Esophagus squamous epithelium (tissue), 5 donors: ENCODE results near the gene EED. TPM values are rescaled to one million over a fixed set of nuclear protein-coding genes. Genes with fewer than 3 reads are reported as not detected.

Experiments
- DNase-seq: peaks from one replicate; lab custom pipeline; 2025; lab: John Stamatoyannopoulos, UW
- H3K27ac ChIP-seq, 4 donors: fragments of 200-600 bp; sonication (generic); one replicate each; pipeline ENCODE4 v1.5.1; 2016 to 2019; ENCODE audit warnings: mild to moderate bottlenecking in 1 of 4
- H3K27me3 ChIP-seq, 4 donors: fragments of 200-600 bp; sonication (generic); 1 replicate in 3 of 4; 2 replicates in 1 of 4; pipeline versions ENCODE4 v1.5.1 to v1.6.0; 2017 to 2021; ENCODE audit warnings: antibody characterized with exemption in 1 of 4
- H3K36me3 ChIP-seq, 3 donors: fragments of 200-600 bp; sonication (generic); one replicate each; pipeline ENCODE4 v1.5.1; 2016 to 2019
- H3K4me1 ChIP-seq, 3 donors: fragments of 200-600 bp; sonication (generic); one replicate each; pipeline ENCODE4 v1.5.1; 2017 to 2019
- H3K4me3 ChIP-seq, 4 donors: fragments of 200-600 bp; sonication (generic); 1 replicate in 3 of 4; 2 replicates in 1 of 4; pipeline ENCODE4 v1.5.1; 2016 to 2019; ENCODE audit warnings: mild to moderate bottlenecking in 2 of 4, moderate library complexity in 1 of 4
- H3K9me3 ChIP-seq, 3 donors: fragments of 200-600 bp; sonication (generic); one replicate each; pipeline ENCODE4 v1.5.1; 2016 to 2019
- CTCF ChIP-seq, 6 experiments: fragments of 450-650 bp in 4 of 6; fragments of 200-600 bp in 2 of 6; sonication (generic) in 2 of 6; IDR thresholded peaks; one replicate each; pipeline ENCODE4 v1.5.1; 2016 to 2019; ENCODE audit warnings: antibody characterized with exemption in 6 of 6, mild to moderate bottlenecking in 4 of 6, moderate library complexity in 4 of 6
- POLR2A ChIP-seq, 4 donors: fragments of 450-650 bp; IDR thresholded peaks; one replicate each; pipeline ENCODE4 v1.6.1; 2017; ENCODE audit warnings: antibody characterized with exemption in 4 of 4, mild to moderate bottlenecking in 4 of 4, moderate library complexity in 3 of 4
- WGBS, 2 donors: methylation state at CpG; one replicate each; pipeline ENCODE4 v1.1.5; 2018; 5-methylcytosine and 5-hydroxymethylcytosine counted together
- intact Hi-C: fragments of 100-400 bp; cut with DNase I; formaldehyde crosslinking; loops from one replicate; pipeline ENCODE4 v1.15.0; 2022
- total RNA-seq, 4 donors: library from RNA; depleted of rRNA; stranded (reverse); fragments of >200 nt; gene quantifications; one replicate each; pipeline ENCODE4 v1.1.0, GENCODE V29; 2016
- donor health status: DM: yes; HTN: yes; CAD: no.

The EED gene
- total RNA-seq, 4 donors from 2014 or later = 14.4 to 26.3 (median 18.5) TPM

- no peak overlapping the region for H3K4me3 ChIP-seq
- H3K4me1 ChIP-seq = peaks cover 0 to 32% (median 6%) of the 10 kb centered on the region in 3 donors
- H3K9me3 ChIP-seq = no peaks in the 10 kb centered on the region
- intact Hi-C loops = no loop called here
- no peaks in the 10 kb centered on the region for H3K27me3 ChIP-seq
- no peak overlapping the region for H3K27ac ChIP-seq
- no peak for TF ChIP-seq POLR2A (IDR thresholded peaks at IDR 0.05)
- no peak for TF ChIP-seq CTCF (IDR thresholded peaks at IDR 0.05)
- DNase-seq = no peak
- H3K36me3 ChIP-seq = no peaks in the 10 kb centered on the region
Observed at GRCh38 chr11:86197448-86197847, 47.1 kb upstream of the EED start.

- TF ChIP-seq POLR2A (IDR thresholded peaks at IDR 0.05) = no peak
- Histone ChIP-seq H3K4me3 (no peak overlapping the region), H3K27ac (no peak overlapping the region), H3K4me1 (peaks cover 0 to 31% (median 3%) of the 10 kb centered on the region in 3 donors), H3K27me3 (no peaks in the 10 kb centered on the region), H3K9me3 (no peaks in the 10 kb centered on the region), H3K36me3 (no peaks in the 10 kb centered on the region)
- intact Hi-C loops = no loop called here
- DNase-seq = no peak
Observed at GRCh38 chr11:86198139-86198538, 46.4 kb upstream of the EED start.

GRCh38 chr11:86199354-86199753 lies 45.2 kb upstream of the EED start:
- H3K4me3 ChIP-seq = no peak overlapping the region
- WGBS, 2 donors = 92 to 100% methylated on average over 1 of the region's 1 CpG
- H3K27me3 ChIP-seq = no peaks in the 10 kb centered on the region
- no peak for TF ChIP-seq CTCF (IDR thresholded peaks at IDR 0.05)
- no peak for TF ChIP-seq POLR2A (IDR thresholded peaks at IDR 0.05)
- no peaks in the 10 kb centered on the region for H3K36me3 ChIP-seq
- no peak overlapping the region for H3K27ac ChIP-seq
- DNase-seq = no peak
- intact Hi-C loops = no loop called here
- no peaks in the 10 kb centered on the region for H3K9me3 ChIP-seq
- H3K4me1 ChIP-seq = peaks cover 0 to 21% (median 3%) of the 10 kb centered on the region in 3 donors

- no peak for TF ChIP-seq POLR2A (IDR thresholded peaks at IDR 0.05)
- no peak for TF ChIP-seq CTCF (IDR thresholded peaks at IDR 0.05)
- intact Hi-C loops = no loop called here
- H3K27me3 ChIP-seq = no peaks in the 10 kb centered on the region
- no peak overlapping the region for H3K4me3 ChIP-seq
- H3K4me1 ChIP-seq = peaks cover 0 to 21% (median 3%) of the 10 kb centered on the region in 3 donors
- no peak for DNase-seq
- H3K36me3 ChIP-seq = no peaks in the 10 kb centered on the region
- H3K9me3 ChIP-seq = no peaks in the 10 kb centered on the region
- H3K27ac ChIP-seq = no peak overlapping the region
Observed at GRCh38 chr11:86201371-86201884, 43.1 kb upstream of the EED start.

- H3K4me3 ChIP-seq = peak overlapping the region in 3 of 4 donors; percentile 29 to 55 (median 32)
- H3K9me3 ChIP-seq = no peaks in the 10 kb centered on the region
- intact Hi-C loops = no loop called here
- peak overlapping the region in 3 of 4 donors; percentile 44 to 62 (median 53) for H3K27ac ChIP-seq
- no peak for DNase-seq
- H3K27me3 ChIP-seq = no peaks in the 10 kb centered on the region
- no peaks in the 10 kb centered on the region for H3K36me3 ChIP-seq
- TF ChIP-seq POLR2A (IDR thresholded peaks at IDR 0.05) (no peak), CTCF (IDR thresholded peaks at IDR 0.05) (no peak)
- peaks cover 0 to 16% (median 3%) of the 10 kb centered on the region in 3 donors for H3K4me1 ChIP-seq
Observed at GRCh38 chr11:86202013-86202336, 42.6 kb upstream of the EED start.

- TF ChIP-seq POLR2A (IDR thresholded peaks at IDR 0.05) (no peak), CTCF (IDR thresholded peaks at IDR 0.05) (no peak)
- Histone ChIP-seq H3K9me3 (no peaks in the 10 kb centered on the region), H3K27ac (no peak overlapping the region), H3K4me3 (no peak overlapping the region), H3K27me3 (no peaks in the 10 kb centered on the region), H3K4me1 (peaks cover 0 to 14% (median 0%) of the 10 kb centered on the region in 3 donors), H3K36me3 (no peaks in the 10 kb centered on the region)
- WGBS, 2 donors = 91 to 94% methylated on average over 1 of the region's 1 CpG
- intact Hi-C loops = no loop called here
- DNase-seq = no peak
Observed at GRCh38 chr11:86204356-86204755, 40.2 kb upstream of the EED start.
